Adrenal gland (tissue), 12 donors: ENCODE results near the gene RPS14. TPM values are rescaled to one million over a fixed set of nuclear protein-coding genes. Genes with fewer than 3 reads are reported as not detected.

ENCODE experiments used
- DNase-seq, 7 donors: peaks; one replicate each; pipeline ENCODE4 v3.0.0-alpha.2; 2019 to 2020
- H3K27ac ChIP-seq, 5 donors: fragments of 200-600 bp; sonication (generic) in 4 of 5; 1 replicate in 3 of 5; 2 replicates in 2 of 5; pipeline versions ENCODE4 v1.5.1 to v1.8.0; 2016 to 2020; ENCODE audit warnings: mild to moderate bottlenecking in 1 of 5
- H3K27me3 ChIP-seq: fragments of 200-600 bp; 2 replicates; pipeline ENCODE4 v1.8.0; 2021
- H3K36me3 ChIP-seq, 2 donors: fragments of 200-600 bp; replicated peaks in 1 of 2; 1 replicate in 1 of 2; 2 replicates in 1 of 2; pipeline versions ENCODE4 v1.5.1 to v1.8.0; 2018 to 2022
- H3K4me1 ChIP-seq, 2 donors: fragments of 200-600 bp; replicated peaks in 1 of 2; 1 replicate in 1 of 2; 2 replicates in 1 of 2; pipeline versions ENCODE4 v1.5.1 to v1.8.0; 2018 to 2021
- H3K4me3 ChIP-seq, 4 donors: fragments of 200-600 bp; sonication (generic) in 3 of 4; one replicate each; pipeline ENCODE4 v1.5.1; 2016 to 2018
- H3K9me3 ChIP-seq, 3 donors: fragments of 200-600 bp; sonication (generic) in 1 of 3; replicated peaks in 1 of 3; 1 replicate in 2 of 3; 2 replicates in 1 of 3; pipeline versions ENCODE4 v1.5.1 to v1.8.0; 2016 to 2021
- POLR2A ChIP-seq, 2 donors: fragments of 450-650 bp; IDR thresholded peaks; one replicate each; pipeline ENCODE4 v1.6.1; 2017; ENCODE audit warnings: antibody characterized with exemption in 2 of 2, mild to moderate bottlenecking in 2 of 2, moderate library complexity in 1 of 2
- WGBS, 4 donors: extraction: QIAGEN DNeasy Blood & Tissue Kit in 2 of 4; methylation state at CpG; one replicate each; pipeline versions ENCODE4 v1.1.5 to v1.1.7; 2013 to 2017; 5-methylcytosine and 5-hydroxymethylcytosine counted together
- intact Hi-C, 2 donors: fragments of 100-400 bp; cut with DNase I; formaldehyde crosslinking; loops; one replicate each; pipeline versions ENCODE4 v1.14.1 to v1.15.0; 2022 to 2023
- polyA plus RNA-seq, 3 donors: library from polyadenylated mRNA; stranded (reverse); fragments of 200-250 nt in 2 of 3; fragments of 350-450 nt in 1 of 3; fragmentation: Illumina TruSeq in 1 of 3; extraction: RNeasy Lipid Tissue Mini Kit (QIAGEN cat#74804) in 1 of 3; gene quantifications; one replicate each; pipeline ENCODE4 v1.2.3, GENCODE V29; 2013 to 2014
- total RNA-seq, 9 donors: library from RNA; depleted of rRNA in 4 of 9; stranded (reverse); fragments of >200 nt in 4 of 9; fragments of 120-200 nt in 1 of 9; fragmentation: NEBNext Ultra II Directional in 1 of 9; extraction: Animal tissue kit (Norgen Biotek cat#: 25700) in 1 of 9; gene quantifications; one replicate each; pipeline versions ENCODE4 v1.1.0 to v1.2.4, GENCODE V29; 2013 to 2023
- TF ChIP-seq, protein P1 (sequence below), 6 experiments: fragments of 450-650 bp in 4 of 6; fragments of 200-600 bp in 2 of 6; sonication (generic) in 1 of 6; IDR thresholded peaks; 1 replicate in 5 of 6; 2 replicates in 1 of 6; pipeline versions ENCODE4 v1.5.1 to v1.8.0; 2016 to 2021; ENCODE audit warnings: antibody characterized with exemption in 6 of 6, mild to moderate bottlenecking in 2 of 6, moderate library complexity in 1 of 6
- donor health status: healthy with polysubstance abuse.
- donor health status: Bipolar disorder and iron deficiency.
- donor health status: DM: yes; HTN: yes; CAD: no.
- donor health status: DM: no; HTN: no; CAD: no.
- donor health status: DM: no; HTN: no; CAD: no.
- donor health status: DM: yes; HTN: yes; CAD: no.

Gene RPS14
- total and polyA plus RNA-seq, 12 donors = 1,067 to 3,506 (median 1,891) TPM

DNA sequence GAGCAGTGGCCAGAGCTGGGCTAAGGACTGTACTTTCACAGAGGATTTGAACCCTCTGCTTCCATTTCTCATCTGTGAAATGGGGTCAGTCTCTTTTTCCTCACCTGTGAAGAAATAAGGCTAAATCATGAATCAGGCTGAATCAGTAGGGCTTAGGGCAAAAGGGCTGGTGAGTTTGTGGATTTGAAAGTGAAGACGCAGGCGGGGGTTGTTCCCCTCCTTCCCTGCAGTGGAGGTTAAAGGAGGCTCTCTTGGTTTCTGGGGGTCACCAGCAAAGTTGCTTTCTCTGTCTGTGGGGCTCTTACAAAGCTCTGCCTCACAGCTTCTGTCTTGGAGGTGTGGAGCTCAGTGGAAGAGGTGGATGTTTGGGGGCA, 40.7 kb upstream of the RPS14 start:
- no peaks in the 10 kb centered on the region for H3K27me3 ChIP-seq
- intact Hi-C loops = no loop called here
- no peak for DNase-seq
- TF ChIP-seq, protein P1, sequence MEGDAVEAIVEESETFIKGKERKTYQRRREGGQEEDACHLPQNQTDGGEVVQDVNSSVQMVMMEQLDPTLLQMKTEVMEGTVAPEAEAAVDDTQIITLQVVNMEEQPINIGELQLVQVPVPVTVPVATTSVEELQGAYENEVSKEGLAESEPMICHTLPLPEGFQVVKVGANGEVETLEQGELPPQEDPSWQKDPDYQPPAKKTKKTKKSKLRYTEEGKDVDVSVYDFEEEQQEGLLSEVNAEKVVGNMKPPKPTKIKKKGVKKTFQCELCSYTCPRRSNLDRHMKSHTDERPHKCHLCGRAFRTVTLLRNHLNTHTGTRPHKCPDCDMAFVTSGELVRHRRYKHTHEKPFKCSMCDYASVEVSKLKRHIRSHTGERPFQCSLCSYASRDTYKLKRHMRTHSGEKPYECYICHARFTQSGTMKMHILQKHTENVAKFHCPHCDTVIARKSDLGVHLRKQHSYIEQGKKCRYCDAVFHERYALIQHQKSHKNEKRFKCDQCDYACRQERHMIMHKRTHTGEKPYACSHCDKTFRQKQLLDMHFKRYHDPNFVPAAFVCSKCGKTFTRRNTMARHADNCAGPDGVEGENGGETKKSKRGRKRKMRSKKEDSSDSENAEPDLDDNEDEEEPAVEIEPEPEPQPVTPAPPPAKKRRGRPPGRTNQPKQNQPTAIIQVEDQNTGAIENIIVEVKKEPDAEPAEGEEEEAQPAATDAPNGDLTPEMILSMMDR (IDR thresholded peaks at IDR 0.05) = no peak
- H3K27ac ChIP-seq = peak overlapping the region in 4 of 5 donors; percentile 29 to 97 (median 60)
- H3K36me3 ChIP-seq = no peaks in the 10 kb centered on the region
- H3K4me3 ChIP-seq = no peak overlapping the region
- WGBS, 4 donors = 75 to 89% (median 79%) methylated on average over 2 of the region's 2 CpGs
- H3K9me3 ChIP-seq = no peaks in the 10 kb centered on the region
- peaks cover 61 to 65% of the 10 kb centered on the region in 2 donors for H3K4me1 ChIP-seq

DNA sequence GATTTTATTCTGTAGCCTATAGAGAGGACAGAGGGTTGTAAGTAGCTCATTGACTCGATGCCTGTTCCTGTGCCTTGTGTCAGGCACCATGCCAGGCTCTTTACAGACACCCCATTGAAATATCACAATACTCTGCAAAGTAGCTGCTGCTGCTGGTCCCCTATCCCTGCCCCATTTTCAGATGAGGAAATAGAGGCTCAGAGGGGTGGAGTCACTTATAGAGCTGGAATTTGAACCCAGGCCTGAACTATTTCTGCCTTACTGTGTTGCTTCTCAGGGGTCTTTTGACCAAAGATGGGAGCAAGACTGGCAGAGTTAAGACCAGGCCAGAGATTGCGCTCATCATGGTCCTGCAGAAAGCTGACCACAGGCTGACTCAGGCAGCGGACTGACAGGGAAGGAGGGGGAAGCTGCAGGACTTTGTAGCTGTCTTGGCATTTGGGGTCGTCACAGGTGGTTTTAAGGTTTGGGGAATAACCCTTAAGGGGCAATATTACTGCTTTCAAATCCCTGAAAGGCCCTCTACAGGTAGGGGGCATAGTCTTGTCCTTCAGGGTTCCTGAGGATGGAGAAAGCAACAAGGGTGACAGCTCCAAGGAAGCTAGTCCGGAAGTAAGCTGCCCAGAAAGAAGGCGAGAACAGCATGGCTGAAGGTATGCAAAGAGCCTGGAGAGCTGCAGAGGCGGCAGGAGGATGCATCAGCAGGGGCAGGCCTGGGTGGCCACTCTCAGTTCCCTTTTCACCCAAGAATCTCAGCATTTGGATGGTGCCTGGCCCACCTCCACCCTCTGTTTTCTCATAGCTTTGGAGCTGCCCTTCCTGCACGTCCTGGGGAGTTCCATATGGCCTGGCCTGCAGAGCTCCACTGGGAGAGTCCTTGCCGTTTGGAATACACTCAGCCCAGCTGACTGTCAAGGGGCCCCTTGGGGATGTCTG, 40.1 kb upstream of the RPS14 start:
- Histone ChIP-seq H3K4me1 (peaks cover 65 to 72% of the 10 kb centered on the region in 2 donors), H3K4me3 (no peak overlapping the region), H3K9me3 (no peaks in the 10 kb centered on the region), H3K36me3 (no peaks in the 10 kb centered on the region), H3K27ac (peak overlapping the region in 4 of 5 donors; percentile 87 to 97 (median 92)), H3K27me3 (no peaks in the 10 kb centered on the region)
- intact Hi-C loops = no loop called here
- TF ChIP-seq, protein P1 (IDR thresholded peaks at IDR 0.05) = no peak
- no peak for TF ChIP-seq POLR2A (IDR thresholded peaks at IDR 0.05)
- WGBS, 4 donors = 48 to 50% (median 50%) methylated on average over 9 of the region's 9 CpGs
- DNase-seq = no peak

DNA sequence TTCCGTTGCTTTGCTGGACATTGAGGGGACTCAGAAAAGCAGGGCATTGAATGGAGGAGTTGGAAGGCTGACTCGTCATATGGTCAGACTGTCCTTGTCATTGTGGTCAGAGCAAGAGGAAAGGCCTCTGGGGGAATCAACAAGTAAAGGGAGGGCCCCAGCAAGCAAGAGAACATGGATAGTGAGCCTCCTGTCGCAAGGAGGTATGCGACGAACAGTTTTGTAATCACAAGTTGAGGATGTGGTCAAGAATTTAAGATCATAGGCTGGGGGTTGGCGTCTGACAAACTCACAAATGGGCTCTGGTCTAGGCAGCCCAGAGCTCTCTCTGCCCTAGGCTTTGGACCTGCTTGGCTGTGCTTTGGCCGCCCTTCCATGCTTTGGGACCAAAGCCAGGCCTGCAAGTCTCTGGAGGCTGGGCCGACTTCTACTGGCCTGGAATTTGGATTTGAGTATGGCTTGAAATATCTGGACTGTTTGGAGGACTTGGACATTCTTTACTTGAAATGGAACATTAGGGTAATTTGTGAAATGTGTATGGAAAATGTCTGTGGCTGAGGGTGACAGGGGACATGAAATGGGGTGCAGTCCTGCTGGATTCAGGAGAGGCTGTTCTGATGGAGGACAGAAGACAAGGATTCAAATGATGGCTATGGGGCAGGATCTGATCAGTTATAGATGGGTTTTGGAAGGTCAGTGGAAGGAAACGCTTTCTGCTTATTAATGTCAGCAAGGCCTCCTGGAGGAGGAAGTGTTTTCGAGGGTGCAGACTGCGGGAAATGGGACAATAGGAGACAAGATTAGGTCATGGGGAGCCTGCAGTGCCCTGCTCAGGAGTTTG, 39.2 kb upstream of the RPS14 start:
- TF ChIP-seq POLR2A (IDR thresholded peaks at IDR 0.05) = peak in 1 of 2 donors; percentile 37
- TF ChIP-seq, protein P1 (IDR thresholded peaks at IDR 0.05) = no peak
- H3K27me3 ChIP-seq = no peaks in the 10 kb centered on the region
- intact Hi-C loops = no loop called here
- DNase-seq = peak in 6 of 7 donors; percentile 61 to 85 (median 78)
- peak overlapping the region; percentile 27 to 97 (median 90) for H3K27ac ChIP-seq
- WGBS, 4 donors = 18 to 34% (median 31%) methylated on average over 11 of the region's 11 CpGs
- peak overlapping the region in 1 of 4 donors; percentile 100 for H3K4me3 ChIP-seq
- no peaks in the 10 kb centered on the region for H3K9me3 ChIP-seq
- peaks cover 65 to 72% of the 10 kb centered on the region in 2 donors for H3K4me1 ChIP-seq
- H3K36me3 ChIP-seq = no peaks in the 10 kb centered on the region
